IPS DF 6.9 (cell line): ENCODE data around the gene NGRN.

Experiments
- DNase-seq: peaks from one replicate; pipeline ENCODE4 v3.0.0-alpha.2; 2013; ENCODE audit warnings: low read depth, low spot score
- H3K27ac ChIP-seq: one replicate; pipeline ENCODE4 v1.5.1; 2013; ENCODE audit warnings: low read length, control low read depth
- H3K27me3 ChIP-seq: 2 replicates; pipeline ENCODE4 v1.6.1; 2013; ENCODE audit warnings: mild to moderate bottlenecking, low read length; ENCODE audit not compliant: control insufficient read depth, insufficient read depth
- H3K36me3 ChIP-seq: 2 replicates; pipeline ENCODE4 v1.6.1; 2013; ENCODE audit warnings: low read length; ENCODE audit not compliant: control insufficient read depth, insufficient read depth
- H3K4me1 ChIP-seq: 2 replicates; pipeline ENCODE4 v1.6.1; 2013; ENCODE audit warnings: low read length; ENCODE audit not compliant: control insufficient read depth, insufficient read depth
- H3K4me3 ChIP-seq: 2 replicates; pipeline ENCODE4 v1.5.1; 2013; ENCODE audit warnings: mild to moderate bottlenecking, low read length
- H3K9me3 ChIP-seq: 2 replicates; pipeline ENCODE4 v1.6.1; 2013; ENCODE audit warnings: low read length, inconsistent platforms; ENCODE audit not compliant: control insufficient read depth, insufficient read depth
- WGBS: extraction: QIAGEN DNeasy Blood & Tissue Kit; methylation state at CpG from one replicate; pipeline ENCODE4 v1.1.7; 2013; ENCODE audit warnings: mixed read lengths, missing lambda C conversion rate; ENCODE audit not compliant: insufficient read length, insufficient coverage; 5-methylcytosine and 5-hydroxymethylcytosine counted together

NGRN gene

DNA sequence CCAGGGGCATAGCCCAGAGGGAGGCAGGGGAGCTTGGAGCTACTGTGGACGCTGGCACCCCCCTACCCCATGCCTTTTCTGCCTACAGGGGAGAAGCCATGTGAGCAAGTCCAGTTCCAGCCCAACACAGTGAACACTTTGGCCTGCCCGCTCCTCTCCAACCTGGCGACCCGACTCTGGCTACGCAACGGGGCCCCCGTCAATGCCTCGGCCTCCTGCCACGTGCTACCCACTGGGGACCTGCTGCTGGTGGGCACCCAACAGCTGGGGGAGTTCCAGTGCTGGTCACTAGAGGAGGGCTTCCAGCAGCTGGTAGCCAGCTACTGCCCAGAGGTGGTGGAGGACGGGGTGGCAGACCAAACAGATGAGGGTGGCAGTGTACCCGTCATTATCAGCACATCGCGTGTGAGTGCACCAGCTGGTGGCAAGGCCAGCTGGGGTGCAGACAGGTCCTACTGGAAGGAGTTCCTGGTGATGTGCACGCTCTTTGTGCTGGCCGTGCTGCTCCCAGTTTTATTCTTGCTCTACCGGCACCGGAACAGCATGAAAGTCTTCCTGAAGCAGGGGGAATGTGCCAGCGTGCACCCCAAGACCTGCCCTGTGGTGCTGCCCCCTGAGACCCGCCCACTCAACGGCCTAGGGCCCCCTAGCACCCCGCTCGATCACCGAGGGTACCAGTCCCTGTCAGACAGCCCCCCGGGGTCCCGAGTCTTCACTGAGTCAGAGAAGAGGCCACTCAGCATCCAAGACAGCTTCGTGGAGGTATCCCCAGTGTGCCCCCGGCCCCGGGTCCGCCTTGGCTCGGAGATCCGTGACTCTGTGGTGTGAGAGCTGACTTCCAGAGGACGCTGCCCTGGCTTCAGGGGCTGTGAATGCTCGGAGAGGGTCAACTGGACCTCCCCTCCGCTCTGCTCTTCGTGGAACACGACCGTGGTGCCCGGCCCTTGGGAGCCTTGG, 37.4 kb upstream of the NGRN start:
- Histone ChIP-seq H3K36me3 (peaks cover 47% of the 10 kb centered on the region), H3K27ac (no peak overlapping the region), H3K4me3 (no peak overlapping the region), H3K27me3 (no peaks in the 10 kb centered on the region), H3K9me3 (no peaks in the 10 kb centered on the region), H3K4me1 (no peaks in the 10 kb centered on the region)
- no CpG with 5 or more reads among the region's 38 CpGs for WGBS
- no peak for DNase-seq

DNA sequence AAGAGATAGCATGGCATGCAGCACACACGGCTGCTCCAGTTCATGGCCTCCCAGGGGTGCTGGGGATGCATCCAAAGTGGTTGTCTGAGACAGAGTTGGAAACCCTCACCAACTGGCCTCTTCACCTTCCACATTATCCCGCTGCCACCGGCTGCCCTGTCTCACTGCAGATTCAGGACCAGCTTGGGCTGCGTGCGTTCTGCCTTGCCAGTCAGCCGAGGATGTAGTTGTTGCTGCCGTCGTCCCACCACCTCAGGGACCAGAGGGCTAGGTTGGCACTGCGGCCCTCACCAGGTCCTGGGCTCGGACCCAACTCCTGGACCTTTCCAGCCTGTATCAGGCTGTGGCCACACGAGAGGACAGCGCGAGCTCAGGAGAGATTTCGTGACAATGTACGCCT, 36.5 kb upstream of the NGRN start:
- Histone ChIP-seq H3K27me3 (no peaks in the 10 kb centered on the region), H3K36me3 (peaks cover 39% of the 10 kb centered on the region), H3K4me1 (no peaks in the 10 kb centered on the region), H3K27ac (no peak overlapping the region), H3K9me3 (no peaks in the 10 kb centered on the region), H3K4me3 (no peak overlapping the region)
- no peak for DNase-seq
- no CpG with 5 or more reads among the region's 15 CpGs for WGBS

- Histone ChIP-seq H3K36me3 (peaks cover 30% of the 10 kb centered on the region), H3K4me1 (no peaks in the 10 kb centered on the region), H3K9me3 (no peaks in the 10 kb centered on the region), H3K27me3 (no peaks in the 10 kb centered on the region), H3K4me3 (no peak overlapping the region), H3K27ac (no peak overlapping the region)
- DNase-seq, result no peak
- WGBS, result no CpG with 5 or more reads among the region's 12 CpGs
These were observed 35.4 kb upstream of the NGRN start for GRCh38 chr15:90230071-90230494.

- Histone ChIP-seq H3K9me3 (no peaks in the 10 kb centered on the region), H3K36me3 (peaks cover 25% of the 10 kb centered on the region), H3K27me3 (no peaks in the 10 kb centered on the region), H3K4me1 (no peaks in the 10 kb centered on the region), H3K27ac (no peak overlapping the region), H3K4me3 (no peak overlapping the region)
- DNase-seq, result no peak
- no CpG with 5 or more reads among the region's 8 CpGs for WGBS
These were observed 34.9 kb upstream of the NGRN start for GRCh38 chr15:90230610-90231009.

GRCh38 chr15:90231028-90232017, 34.1 kb upstream of the NGRN start:
- no peaks in the 10 kb centered on the region for H3K9me3 ChIP-seq
- H3K36me3 ChIP-seq, result peaks cover 22% of the 10 kb centered on the region
- no peak overlapping the region for H3K4me3 ChIP-seq
- no peaks in the 10 kb centered on the region for H3K27me3 ChIP-seq
- DNase-seq, result no peak
- no CpG with 5 or more reads among the region's 27 CpGs for WGBS
- H3K27ac ChIP-seq, result no peak overlapping the region
- H3K4me1 ChIP-seq, result no peaks in the 10 kb centered on the region

GRCh38 chr15:90232196-90232595, 33.3 kb upstream of the NGRN start:
- H3K9me3 ChIP-seq, result no peaks in the 10 kb centered on the region
- H3K36me3 ChIP-seq, result peaks cover 20% of the 10 kb centered on the region
- no peak overlapping the region for H3K27ac ChIP-seq
- no peaks in the 10 kb centered on the region for H3K27me3 ChIP-seq
- H3K4me3 ChIP-seq, result no peak overlapping the region
- no peak for DNase-seq
- no CpG with 5 or more reads among the region's 13 CpGs for WGBS
- H3K4me1 ChIP-seq, result no peaks in the 10 kb centered on the region

DNA sequence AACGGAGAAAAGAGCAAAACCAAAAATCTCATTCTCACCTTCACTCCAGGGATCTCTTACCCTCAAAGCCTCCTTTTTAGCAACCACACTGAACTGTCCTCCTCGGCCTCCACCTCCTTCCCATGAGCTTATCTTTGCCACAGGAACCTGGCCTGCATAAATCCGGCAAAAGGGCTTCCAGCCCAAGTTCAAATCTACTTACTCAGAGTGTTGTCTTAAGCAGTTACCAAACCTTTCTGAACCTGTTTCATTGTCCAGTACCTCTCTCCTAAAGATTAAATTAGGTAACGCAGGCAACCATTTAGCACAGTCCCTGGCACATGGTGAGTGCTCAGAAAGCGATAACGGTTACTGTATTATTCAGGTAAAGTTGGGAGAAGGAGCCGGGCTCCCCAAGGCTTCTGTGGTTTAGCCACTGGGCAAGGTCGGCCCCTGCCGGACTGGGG, 32.5 kb upstream of the NGRN start:
- Histone ChIP-seq H3K4me1 (no peaks in the 10 kb centered on the region), H3K27me3 (no peaks in the 10 kb centered on the region), H3K9me3 (no peaks in the 10 kb centered on the region), H3K4me3 (peak overlapping the region; percentile 78; the same call in 1 of the 2 replicates), H3K36me3 (peaks cover 14% of the 10 kb centered on the region), H3K27ac (no peak overlapping the region)
- DNase-seq, result no peak
- no CpG with 5 or more reads among the region's 9 CpGs for WGBS

- Histone ChIP-seq H3K4me1 (no peaks in the 10 kb centered on the region), H3K27me3 (no peaks in the 10 kb centered on the region), H3K36me3 (peaks cover 8% of the 10 kb centered on the region; the same call in 1 of the 2 replicates)
These were observed 31.9 kb upstream of the NGRN start, which contains the start of gene CIB1 for GRCh38 chr15:90233387-90234095. Gene CIB1, minus strand, starts transcription at chr15:90233941. Its CDS starts 56 bp downstream, at chr15:90233885.

GRCh38 chr15:90234096-90234988, 31.1 kb upstream of the NGRN start, which contains the start of gene GDPGP1:
Gene GDPGP1, plus strand, starts transcription at chr15:90234209. Its CDS starts 6,700 bp downstream, at chr15:90240909.
- WGBS, result no CpG with 5 or more reads among the region's 49 CpGs
- H3K36me3 ChIP-seq, result no peaks in the 10 kb centered on the region; the same call in 1 of the 2 replicates

More at GRCh38 chr15:90233387-90234095, 31.9 kb upstream of the NGRN start, which contains the start of gene CIB1:
- Histone ChIP-seq H3K27ac (no peak within 1 kb of the TSS), H3K4me3 (peak within 1 kb of the TSS; percentile 78; the same call in 1 of the 2 replicates), H3K9me3 (no peaks in the 10 kb centered on the region)
- WGBS, result no CpG with 5 or more reads among the region's 63 CpGs
- no peak for DNase-seq

More at GRCh38 chr15:90234096-90234988, 31.1 kb upstream of the NGRN start, which contains the start of gene GDPGP1:
- no peak for DNase-seq
- no peak within 1 kb of the TSS for H3K27ac ChIP-seq
- no peaks in the 10 kb centered on the region for H3K9me3 ChIP-seq
- peak within 1 kb of the TSS; percentile 78; the same call in 1 of the 2 replicates for H3K4me3 ChIP-seq
- no peaks in the 10 kb centered on the region for H3K27me3 ChIP-seq
- no peaks in the 10 kb centered on the region for H3K4me1 ChIP-seq
